WTC11 (cell line): ENCODE measurements around the gene ZNF608.

Experiments used
- CTCF ChIP-seq: fragments of 200-600 bp; IDR thresholded peaks from 2 replicates; pipeline ENCODE4 v1.8.0; 2022; ENCODE audit warnings: antibody characterized with exemption
- NFYB ChIP-seq: sonication (generic); formaldehyde crosslinking; conservative IDR thresholded peaks from 2 replicates; pipeline ENCODE4 v1.8.0; 2022; ENCODE audit warnings: low read depth, missing genetic modification reagents

- TF ChIP-seq CTCF (no peak), NFYB (no peak)
These were observed 10.2 kb downstream of the ZNF608 start for GRCh38 chr5:124736082-124736804.
